Naive thymus-derived CD8-positive, alpha-beta T cell (primary cell): ENCODE data around the gene GPRC5B. TPM values are rescaled to one million over a fixed set of nuclear protein-coding genes. Genes with fewer than 3 reads are reported as not detected.

Experiments used
- ATAC-seq, 2 donors: fragments of 150-1000 bp; cut with Tn5 transposase in 1 of 2; sonication (Bioruptor Pico), chemical (Tn5 transposase) in 1 of 2; 1 replicate in 1 of 2; 2 replicates in 1 of 2; pipeline ENCODE4 v1.10.0; 2021; ENCODE audit warnings: mild to moderate bottlenecking in 2 of 2, moderate library complexity in 2 of 2
- POLR2A ChIA-PET: fragments of 350-600 bp; sonication (Branson Sonifier 250); formaldehyde crosslinking; loops from one replicate; lab custom pipeline; 2021; ENCODE audit warnings: antibody characterized with exemption; lab: Charles Lee
- DNase-seq, 10 donors: peaks; one replicate each; pipeline versions ENCODE4 v3.0.0 to v3.0.0-alpha.2; 2020 to 2022
- H3K27ac Mint-ChIP-seq, 10 donors: one replicate each; pipeline ENCODE4 v1.8.0; 2020 to 2022; ENCODE audit warnings: mild to moderate bottlenecking in 10 of 10, mixed read lengths in 10 of 10, moderate library complexity in 4 of 10, inconsistent platforms in 1 of 10
- H3K27me3 Mint-ChIP-seq, 5 donors: one replicate each; pipeline ENCODE4 v1.8.0; 2021 to 2022; ENCODE audit warnings: mixed read lengths in 5 of 5
- H3K36me3 Mint-ChIP-seq, 3 donors: one replicate each; pipeline ENCODE4 v1.8.0; 2020 to 2022; ENCODE audit warnings: mixed read lengths in 3 of 3, mild to moderate bottlenecking in 2 of 3, inconsistent platforms in 1 of 3
- H3K4me1 Mint-ChIP-seq, 4 donors: one replicate each; pipeline ENCODE4 v1.8.0; 2021 to 2022; ENCODE audit warnings: mixed read lengths in 4 of 4
- H3K4me3 Mint-ChIP-seq, 10 donors: one replicate each; pipeline ENCODE4 v1.8.0; 2020 to 2022; ENCODE audit warnings: mild to moderate bottlenecking in 10 of 10, mixed read lengths in 10 of 10, moderate library complexity in 6 of 10, inconsistent platforms in 1 of 10
- H3K9me3 Mint-ChIP-seq, 9 donors: one replicate each; pipeline ENCODE4 v1.8.0; 2020 to 2022; ENCODE audit warnings: mixed read lengths in 9 of 9, mild to moderate bottlenecking in 3 of 9, inconsistent platforms in 1 of 9, moderate library complexity in 1 of 9
- polyA plus RNA-seq, 3 donors: library from polyadenylated mRNA; unstranded; fragments of 300-500 nt; fragmentation: Illumina TruSeq; gene quantifications; one replicate each; pipeline ENCODE4 v1.2.3, GENCODE V29; 2021
- total RNA-seq, 8 experiments: library from RNA in 2 of 8; stranded (reverse) in 2 of 8; gene quantifications; one replicate each; pipeline ENCODE4 v1.2.3 and lab custom pipeline; 2021 to 2026

The GPRC5B gene
- total and polyA plus RNA-seq, 5 experiments from 2014 or later, result 0.10 to 1.2 TPM; not detected in 3

GRCh38 chr16:19833176-19833575, 51.5 kb downstream of the GPRC5B start:
- H3K4me1 Mint-ChIP-seq, result no peaks in the 10 kb centered on the region
- no peak for DNase-seq
- peaks cover 0 to 3% (median 0%) of the 10 kb centered on the region in 5 donors for H3K27me3 Mint-ChIP-seq
- H3K9me3 Mint-ChIP-seq, result no peaks in the 10 kb centered on the region
- no peak overlapping the region for H3K4me3 Mint-ChIP-seq
- no peak overlapping the region for H3K27ac Mint-ChIP-seq
- peaks cover 0 to 2% (median 0%) of the 10 kb centered on the region in 3 donors for H3K36me3 Mint-ChIP-seq
- no peak for ATAC-seq
- POLR2A ChIA-PET, result no interaction called here

DNA sequence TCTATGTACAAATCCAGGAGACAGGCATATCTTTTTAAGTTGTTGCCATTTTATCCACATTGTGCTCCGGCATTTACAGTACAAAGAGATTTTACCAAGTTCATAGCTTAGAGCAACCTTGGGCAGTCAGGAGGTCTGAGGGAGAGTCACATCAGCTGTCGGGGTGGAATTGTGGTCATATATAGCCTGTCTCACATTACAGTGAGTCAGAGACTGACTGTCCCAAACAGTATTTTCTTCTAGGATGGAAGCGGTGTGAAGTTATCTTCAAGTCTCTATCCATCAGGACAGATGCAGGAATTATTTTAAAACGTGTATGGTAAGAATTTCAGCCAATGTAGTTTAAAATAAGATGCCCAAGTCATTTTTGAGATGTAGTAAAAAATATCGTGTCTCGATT, 53.0 kb downstream of the GPRC5B start:
- DNase-seq (no peak), ATAC-seq (no peak)
- Mint-ChIP-seq H3K4me3 (no peak overlapping the region), H3K36me3 (peaks cover 0 to 2% (median 0%) of the 10 kb centered on the region in 3 donors), H3K9me3 (no peaks in the 10 kb centered on the region), H3K27ac (no peak overlapping the region), H3K27me3 (peaks cover 0 to 2% (median 0%) of the 10 kb centered on the region in 5 donors), H3K4me1 (no peaks in the 10 kb centered on the region)
- POLR2A ChIA-PET, result interaction anchor here (0.6 kb wide), 1 partner anchor 31 kb away, joined by 3 read pairs; no protein-coding TSS in a partner anchor

GRCh38 chr16:19830902-19831560, 53.6 kb downstream of the GPRC5B start:
- no peak for DNase-seq
- no peaks in the 10 kb centered on the region for H3K4me1 Mint-ChIP-seq
- no peak for ATAC-seq
- peaks cover 0 to 2% (median 0%) of the 10 kb centered on the region in 5 donors for H3K27me3 Mint-ChIP-seq
- POLR2A ChIA-PET, result interaction anchor here (0.6 kb wide), 1 partner anchor 32 kb away, joined by 3 read pairs; no protein-coding TSS in a partner anchor
- no peak overlapping the region for H3K4me3 Mint-ChIP-seq
- no peak overlapping the region for H3K27ac Mint-ChIP-seq
- H3K9me3 Mint-ChIP-seq, result no peaks in the 10 kb centered on the region
- H3K36me3 Mint-ChIP-seq, result peaks cover 0 to 2% (median 0%) of the 10 kb centered on the region in 3 donors

DNA sequence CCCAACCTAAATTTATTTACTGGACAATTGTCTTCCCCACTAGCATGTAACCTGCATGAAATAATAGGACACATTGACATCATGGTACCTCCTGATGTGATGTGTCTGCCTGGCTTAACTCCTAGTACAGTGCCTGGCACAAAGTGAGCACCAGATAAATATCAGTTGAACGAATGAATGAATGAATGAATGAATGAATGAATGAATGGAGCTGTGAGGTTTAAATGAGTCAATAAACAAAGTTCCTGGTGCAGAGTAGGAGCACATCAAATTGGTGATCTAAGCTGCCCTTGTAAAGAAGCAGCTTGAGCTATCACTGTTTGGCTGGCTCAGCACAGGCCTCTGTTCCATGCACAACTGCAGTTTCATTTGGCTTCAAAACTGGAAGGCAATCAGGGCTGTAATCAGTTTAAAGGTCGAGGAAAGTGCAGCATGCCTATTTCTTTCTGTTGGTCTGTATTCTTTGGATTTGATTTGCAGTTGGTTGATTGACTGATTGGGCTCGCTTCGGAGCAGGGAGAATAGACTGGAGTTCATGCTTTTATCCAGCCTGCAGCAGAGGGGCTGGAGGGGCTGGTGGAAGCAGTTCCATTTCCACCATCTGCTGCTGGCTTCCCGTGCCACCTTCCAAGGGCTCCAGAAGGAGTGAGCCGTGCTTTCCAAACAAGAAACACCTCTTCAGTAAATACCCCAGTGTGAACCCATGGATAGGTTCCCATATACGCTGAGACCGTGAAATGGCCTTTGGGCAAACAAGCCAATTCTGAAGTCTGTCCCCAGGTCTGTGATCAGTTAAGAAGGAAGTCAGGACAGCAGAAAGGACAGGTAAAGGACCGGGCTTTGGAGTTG, 54.6 kb downstream of the GPRC5B start:
- POLR2A ChIA-PET, result no interaction called here
- H3K4me3 Mint-ChIP-seq, result no peak overlapping the region
- H3K27ac Mint-ChIP-seq, result peak overlapping the region in 2 of 10 donors; percentile 2 to 27
- H3K9me3 Mint-ChIP-seq, result no peaks in the 10 kb centered on the region
- H3K36me3 Mint-ChIP-seq, result peaks cover 0 to 2% (median 0%) of the 10 kb centered on the region in 3 donors
- no peak for DNase-seq
- no peak for ATAC-seq
- H3K27me3 Mint-ChIP-seq, result peaks cover 0 to 2% (median 0%) of the 10 kb centered on the region in 5 donors
- H3K4me1 Mint-ChIP-seq, result no peaks in the 10 kb centered on the region

- no peaks in the 10 kb centered on the region for H3K9me3 Mint-ChIP-seq
- no peaks in the 10 kb centered on the region for H3K27me3 Mint-ChIP-seq
- ATAC-seq (no peak), DNase-seq (no peak)
- H3K27ac Mint-ChIP-seq, result no peak overlapping the region
- POLR2A ChIA-PET, result no interaction called here
- H3K36me3 Mint-ChIP-seq, result no peaks in the 10 kb centered on the region
- H3K4me1 Mint-ChIP-seq, result no peaks in the 10 kb centered on the region
- no peak overlapping the region for H3K4me3 Mint-ChIP-seq
These were observed 60.4 kb downstream of the GPRC5B start for GRCh38 chr16:19824216-19824615.

- no peak for ATAC-seq
- Mint-ChIP-seq H3K27ac (no peak overlapping the region), H3K27me3 (no peaks in the 10 kb centered on the region), H3K4me1 (no peaks in the 10 kb centered on the region), H3K4me3 (no peak overlapping the region), H3K36me3 (no peaks in the 10 kb centered on the region), H3K9me3 (no peaks in the 10 kb centered on the region)
- POLR2A ChIA-PET, result no interaction called here
- DNase-seq, result no peak
These were observed 61.3 kb downstream of the GPRC5B start for GRCh38 chr16:19823322-19823721.

- H3K9me3 Mint-ChIP-seq, result no peaks in the 10 kb centered on the region
- no peak overlapping the region for H3K4me3 Mint-ChIP-seq
- no peak for ATAC-seq
- no peaks in the 10 kb centered on the region for H3K36me3 Mint-ChIP-seq
- no peak for DNase-seq
- H3K27me3 Mint-ChIP-seq, result no peaks in the 10 kb centered on the region
- H3K4me1 Mint-ChIP-seq, result no peaks in the 10 kb centered on the region
- H3K27ac Mint-ChIP-seq, result no peak overlapping the region
- POLR2A ChIA-PET, result no interaction called here
These were observed 62.1 kb downstream of the GPRC5B start for GRCh38 chr16:19822533-19822932.

GRCh38 chr16:19817875-19818274, 66.8 kb downstream of the GPRC5B start:
- Mint-ChIP-seq H3K27me3 (peaks cover 0 to 2% (median 1%) of the 10 kb centered on the region in 5 donors), H3K4me1 (no peaks in the 10 kb centered on the region), H3K9me3 (peaks cover 0 to 8% (median 4%) of the 10 kb centered on the region in 9 donors), H3K27ac (no peak overlapping the region), H3K36me3 (peaks cover 0 to 7% (median 4%) of the 10 kb centered on the region in 3 donors), H3K4me3 (no peak overlapping the region)
- POLR2A ChIA-PET, result no interaction called here
- no peak for ATAC-seq
- no peak for DNase-seq

GRCh38 chr16:19817122-19817521, 67.5 kb downstream of the GPRC5B start:
- POLR2A ChIA-PET, result no interaction called here
- Mint-ChIP-seq H3K36me3 (peaks cover 0 to 14% (median 4%) of the 10 kb centered on the region in 3 donors), H3K4me1 (no peaks in the 10 kb centered on the region), H3K9me3 (peaks cover 0 to 12% (median 8%) of the 10 kb centered on the region in 9 donors), H3K27me3 (peaks cover 0 to 2% (median 1%) of the 10 kb centered on the region in 5 donors), H3K27ac (no peak overlapping the region), H3K4me3 (no peak overlapping the region)
- ATAC-seq (no peak), DNase-seq (no peak)

DNA sequence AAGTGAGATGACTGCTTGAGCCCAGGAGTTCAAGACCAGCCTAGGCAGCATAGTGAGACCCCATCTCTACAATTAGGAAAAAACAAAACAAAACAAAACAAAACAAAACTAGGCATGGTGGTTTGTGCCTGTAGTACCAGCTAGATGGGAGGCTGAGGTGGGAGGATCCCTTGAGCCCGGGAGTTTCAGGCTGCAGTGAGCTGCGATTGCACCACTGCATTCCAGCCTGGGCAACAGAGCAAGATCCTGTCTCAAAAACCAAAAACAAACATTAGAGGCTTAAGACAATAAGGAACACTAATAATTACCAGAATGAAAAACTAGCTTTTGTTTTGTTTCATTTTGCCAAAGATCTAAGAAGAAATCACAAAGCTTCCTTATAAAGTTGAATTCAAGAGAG, 69.2 kb downstream of the GPRC5B start:
- no peak for DNase-seq
- POLR2A ChIA-PET, result no interaction called here
- H3K36me3 Mint-ChIP-seq, result peaks cover 0 to 14% (median 4%) of the 10 kb centered on the region in 3 donors
- ATAC-seq, result no peak
- no peaks in the 10 kb centered on the region for H3K4me1 Mint-ChIP-seq
- H3K9me3 Mint-ChIP-seq, result peaks cover 0 to 12% (median 9%) of the 10 kb centered on the region in 9 donors
- no peak overlapping the region for H3K4me3 Mint-ChIP-seq
- peak overlapping the region in 1 of 10 donors; percentile 81 for H3K27ac Mint-ChIP-seq
- H3K27me3 Mint-ChIP-seq, result peaks cover 0 to 2% (median 1%) of the 10 kb centered on the region in 5 donors

GRCh38 chr16:19812986-19813385, 71.7 kb downstream of the GPRC5B start:
- Mint-ChIP-seq H3K4me3 (no peak overlapping the region), H3K4me1 (peaks cover 0 to 2% (median 0%) of the 10 kb centered on the region in 4 donors)

GRCh38 chr16:19810817-19811731, 73.6 kb downstream of the GPRC5B start:
- Mint-ChIP-seq H3K4me3 (no peak overlapping the region), H3K36me3 (peaks cover 0 to 14% (median 4%) of the 10 kb centered on the region in 3 donors), H3K9me3 (peaks cover 0 to 15% (median 11%) of the 10 kb centered on the region in 9 donors), H3K27ac (no peak overlapping the region), H3K27me3 (peaks cover 0 to 2% (median 1%) of the 10 kb centered on the region in 5 donors), H3K4me1 (peaks cover 0 to 2% (median 0%) of the 10 kb centered on the region in 4 donors)
- POLR2A ChIA-PET, result no interaction called here
- ATAC-seq, result no peak
- DNase-seq, result no peak

More at GRCh38 chr16:19812986-19813385, 71.7 kb downstream of the GPRC5B start:
- peaks cover 0 to 14% (median 4%) of the 10 kb centered on the region in 3 donors for H3K36me3 Mint-ChIP-seq
- no peak for ATAC-seq
- no peak for DNase-seq
- peaks cover 0 to 12% (median 9%) of the 10 kb centered on the region in 9 donors for H3K9me3 Mint-ChIP-seq
- peak overlapping the region in 1 of 10 donors; percentile 6 for H3K27ac Mint-ChIP-seq
- POLR2A ChIA-PET, result no interaction called here
- H3K27me3 Mint-ChIP-seq, result peaks cover 0 to 2% (median 1%) of the 10 kb centered on the region in 5 donors
